Measurements from ENCODE around the gene C1orf56. TPM values are rescaled to one million over a fixed set of nuclear protein-coding genes. Genes with fewer than 3 reads are reported as not detected.

C1orf56 gene, protein sequence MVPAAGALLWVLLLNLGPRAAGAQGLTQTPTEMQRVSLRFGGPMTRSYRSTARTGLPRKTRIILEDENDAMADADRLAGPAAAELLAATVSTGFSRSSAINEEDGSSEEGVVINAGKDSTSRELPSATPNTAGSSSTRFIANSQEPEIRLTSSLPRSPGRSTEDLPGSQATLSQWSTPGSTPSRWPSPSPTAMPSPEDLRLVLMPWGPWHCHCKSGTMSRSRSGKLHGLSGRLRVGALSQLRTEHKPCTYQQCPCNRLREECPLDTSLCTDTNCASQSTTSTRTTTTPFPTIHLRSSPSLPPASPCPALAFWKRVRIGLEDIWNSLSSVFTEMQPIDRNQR
- 1 to 10 TPM in 1 of 2 experiments, under 1 TPM in 1; 0.58 to 1.2 TPM for total RNA-seq
- 2.8 TPM for polyA plus RNA-seq (2013, experiment 1 of 2)
- polyA plus RNA-seq (2013, experiment 2 of 2): 3.3 TPM
- 0.14 to 4.0 (median 1.3) reads per million in 172 experiments for total RNA-seq

DNA sequence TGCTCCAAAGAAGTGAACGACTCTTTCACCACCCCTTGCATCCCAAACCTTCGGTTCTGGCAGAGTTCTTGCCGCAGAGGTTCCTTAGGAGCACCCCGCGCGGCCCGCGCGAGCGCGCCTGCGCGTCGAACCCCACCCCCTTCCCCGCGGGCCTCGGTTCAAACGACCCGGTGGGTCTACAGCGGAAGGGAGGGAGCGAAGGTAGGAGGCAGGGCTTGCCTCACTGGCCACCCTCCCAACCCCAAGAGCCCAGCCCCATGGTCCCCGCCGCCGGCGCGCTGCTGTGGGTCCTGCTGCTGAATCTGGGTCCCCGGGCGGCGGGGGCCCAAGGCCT is at the start of gene C1orf56:
C1orf56 (plus strand) TSS at position 161 of the 334 bp plus-strand sequence; CDS start at position 258, 97 bp downstream.
- Histone ChIP-seq H3K36me3 (ENCODE audit: insufficient read depth, low read length) (peaks cover 17% of the 10 kb centered on the region), H3K27ac (ENCODE audit: low read depth in 1 of 2, low read length in 2 of 2) (peak within 1 kb of the TSS; percentile 65 to 73), H3K4me1 (ENCODE audit: insufficient read depth, low read length) (peaks cover 54% of the 10 kb centered on the region), H3K4me3 (ENCODE audit: low read length) (peak within 1 kb of the TSS; percentile 84), H3K27me3 (ENCODE audit: control insufficient read depth in 1 of 2, insufficient read depth in 2 of 2, low read length in 2 of 2) (no peaks in the 10 kb centered on the region), H3K9me3 (ENCODE audit: control insufficient read depth in 1 of 2, insufficient read depth in 1 of 2, low read length in 2 of 2) (no peaks in the 10 kb centered on the region)
- Mint-ChIP-seq H3K9me3 (no peaks in the 10 kb centered on the region), H3K36me3 (ENCODE audit: low read depth) (peaks cover 40% of the 10 kb centered on the region), H3K27me3 (no peaks in the 10 kb centered on the region), H3K27ac (peak within 1 kb of the TSS; percentile 90), H3K4me3 (peak within 1 kb of the TSS; percentile 93), H3K4me1 (ENCODE audit: low read depth) (peaks cover 78% of the 10 kb centered on the region)
- ChIA-PET POLR2A (interaction anchor here (0.6 to 6.7 kb wide), 14 partner anchors 8 to 234 kb away, joined by 3 to 144 read pairs (median 6); partner anchors contain the start of genes BNIPL, CDC42SE1, GABPB2 and MINDY1), CTCF (interaction anchor here (1.0 to 8.3 kb wide), 7 partner anchors 11 to 52 kb away, joined by 3 to 58 read pairs (median 4); partner anchors contain the start of genes CDC42SE1, GABPB2, MINDY1 and MLLT11)
- ATAC-seq (ENCODE audit: poor library complexity): peak; percentile 46
- intact Hi-C loops (cut with DNase I, micrococcal nuclease): no loop called here
- TF ChIP-seq, protein P1, sequence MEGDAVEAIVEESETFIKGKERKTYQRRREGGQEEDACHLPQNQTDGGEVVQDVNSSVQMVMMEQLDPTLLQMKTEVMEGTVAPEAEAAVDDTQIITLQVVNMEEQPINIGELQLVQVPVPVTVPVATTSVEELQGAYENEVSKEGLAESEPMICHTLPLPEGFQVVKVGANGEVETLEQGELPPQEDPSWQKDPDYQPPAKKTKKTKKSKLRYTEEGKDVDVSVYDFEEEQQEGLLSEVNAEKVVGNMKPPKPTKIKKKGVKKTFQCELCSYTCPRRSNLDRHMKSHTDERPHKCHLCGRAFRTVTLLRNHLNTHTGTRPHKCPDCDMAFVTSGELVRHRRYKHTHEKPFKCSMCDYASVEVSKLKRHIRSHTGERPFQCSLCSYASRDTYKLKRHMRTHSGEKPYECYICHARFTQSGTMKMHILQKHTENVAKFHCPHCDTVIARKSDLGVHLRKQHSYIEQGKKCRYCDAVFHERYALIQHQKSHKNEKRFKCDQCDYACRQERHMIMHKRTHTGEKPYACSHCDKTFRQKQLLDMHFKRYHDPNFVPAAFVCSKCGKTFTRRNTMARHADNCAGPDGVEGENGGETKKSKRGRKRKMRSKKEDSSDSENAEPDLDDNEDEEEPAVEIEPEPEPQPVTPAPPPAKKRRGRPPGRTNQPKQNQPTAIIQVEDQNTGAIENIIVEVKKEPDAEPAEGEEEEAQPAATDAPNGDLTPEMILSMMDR (IDR thresholded peaks at IDR 0.05): no peak
- DNase-seq: peak in 12 of 14 experiments; percentile 30 to 80 (median 59)

DNA sequence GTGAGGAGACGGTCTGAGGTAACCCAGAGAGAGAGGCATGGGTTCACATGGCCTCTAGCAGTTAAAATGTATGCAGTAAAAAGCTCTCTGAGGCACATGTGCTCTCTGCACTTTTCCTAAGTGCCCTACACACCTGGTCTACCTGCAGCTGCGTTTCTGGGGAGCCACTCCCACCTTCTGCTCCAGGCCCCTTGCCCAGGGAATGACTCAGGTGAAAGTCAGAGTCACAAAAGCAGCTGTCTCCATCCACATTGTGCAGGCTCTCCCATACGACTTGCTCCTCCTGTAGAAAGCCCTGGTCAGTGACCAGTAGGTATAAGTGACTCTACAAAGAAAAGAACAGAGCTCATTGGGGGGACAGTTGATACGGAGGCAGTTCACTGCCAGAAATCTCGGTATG is 49.6 kb upstream of the C1orf56 start:
- ChIA-PET POLR2A (interaction anchor here (0.6 to 0.9 kb wide), 2 partner anchors 192 to 224 kb away, joined by 3 read pairs; partner anchors contain the start of gene VPS72), CTCF (interaction anchor here (0.8 kb wide), 1 partner anchor 73 kb away, joined by 3 read pairs; no protein-coding TSS in a partner anchor)
- H3K27me3 ChIP-seq (ENCODE audit: control insufficient read depth in 1 of 2, insufficient read depth in 2 of 2, low read length in 2 of 2): no peaks in the 10 kb centered on the region
- H3K4me3 Mint-ChIP-seq: no peak overlapping the region
- peaks cover 60% of the 10 kb centered on the region for H3K36me3 ChIP-seq (ENCODE audit: insufficient read depth, low read length)
- no peak overlapping the region for H3K27ac ChIP-seq (ENCODE audit: low read depth in 1 of 2, low read length in 2 of 2)
- H3K4me1 Mint-ChIP-seq (ENCODE audit: low read depth): peaks cover 36% of the 10 kb centered on the region
- no peaks in the 10 kb centered on the region for H3K27me3 Mint-ChIP-seq
- H3K9me3 ChIP-seq (ENCODE audit: control insufficient read depth in 1 of 2, insufficient read depth in 1 of 2, low read length in 2 of 2): no peaks in the 10 kb centered on the region
- no peaks in the 10 kb centered on the region for H3K9me3 Mint-ChIP-seq
- DNase-seq (no peak), ATAC-seq (ENCODE audit: poor library complexity) (no peak)
- peaks cover 47% of the 10 kb centered on the region for H3K4me1 ChIP-seq (ENCODE audit: insufficient read depth, low read length)
- no peak overlapping the region for H3K4me3 ChIP-seq (ENCODE audit: low read length)
- no peak overlapping the region for H3K27ac Mint-ChIP-seq
- TF ChIP-seq, protein P1 (IDR thresholded peaks at IDR 0.05): no peak
- intact Hi-C loops (cut with DNase I, micrococcal nuclease): loop anchor here in 1 of 2 experiments (5.0 kb wide), 2 partner anchors 436 to 536 kb away; no protein-coding TSS in a partner anchor
- H3K36me3 Mint-ChIP-seq (ENCODE audit: low read depth): peaks cover 70% of the 10 kb centered on the region

DNA sequence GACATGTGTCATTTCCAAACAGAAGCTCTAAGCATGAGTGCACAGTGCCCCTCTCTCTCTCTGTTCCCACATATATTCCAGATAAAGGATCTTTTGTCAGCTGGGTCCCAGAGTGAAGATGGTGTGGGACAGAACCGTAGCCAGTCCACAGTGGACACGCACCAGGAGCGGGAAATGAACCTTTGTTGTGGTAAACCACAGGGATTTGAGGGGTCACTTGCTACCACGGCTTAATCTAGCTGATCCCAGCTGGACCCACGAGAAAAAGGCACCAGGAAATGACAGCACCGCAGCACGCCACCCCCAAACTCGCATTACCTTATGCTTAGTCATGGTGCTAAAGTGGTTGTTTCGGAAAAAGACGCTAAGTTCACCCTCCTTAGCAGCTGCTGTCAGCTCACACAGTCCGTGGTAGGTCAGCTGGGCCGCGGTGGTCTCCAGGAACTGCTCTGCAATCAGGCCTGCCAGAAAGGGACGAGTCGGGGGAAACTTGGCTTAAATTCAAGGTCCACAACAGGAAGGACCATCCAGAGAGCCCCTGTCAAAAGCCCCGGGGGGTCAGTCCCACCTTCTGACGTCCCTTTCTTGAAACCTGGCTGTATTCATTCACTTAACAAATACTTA is 48.4 kb upstream of the C1orf56 start:
- Mint-ChIP-seq H3K9me3 (no peaks in the 10 kb centered on the region), H3K4me1 (ENCODE audit: low read depth) (peaks cover 47% of the 10 kb centered on the region), H3K27ac (peak overlapping the region; percentile 47), H3K4me3 (no peak overlapping the region), H3K36me3 (ENCODE audit: low read depth) (peaks cover 74% of the 10 kb centered on the region), H3K27me3 (no peaks in the 10 kb centered on the region)
- ATAC-seq (ENCODE audit: poor library complexity): no peak
- Histone ChIP-seq H3K27ac (ENCODE audit: low read depth in 1 of 2, low read length in 2 of 2) (peak overlapping the region in 1 of 2 donors; percentile 19), H3K4me1 (ENCODE audit: insufficient read depth, low read length) (peaks cover 58% of the 10 kb centered on the region), H3K9me3 (ENCODE audit: control insufficient read depth in 1 of 2, insufficient read depth in 1 of 2, low read length in 2 of 2) (no peaks in the 10 kb centered on the region), H3K36me3 (ENCODE audit: insufficient read depth, low read length) (peaks cover 60% of the 10 kb centered on the region), H3K27me3 (ENCODE audit: control insufficient read depth in 1 of 2, insufficient read depth in 2 of 2, low read length in 2 of 2) (no peaks in the 10 kb centered on the region), H3K4me3 (ENCODE audit: low read length) (no peak overlapping the region)
- DNase-seq: peak in 1 of 14 experiments; percentile 22
- TF ChIP-seq, protein P1 (IDR thresholded peaks at IDR 0.05): no peak
- intact Hi-C loops (cut with DNase I, micrococcal nuclease): loop anchor here in 1 of 2 experiments (5.0 kb wide), 2 partner anchors 437 to 537 kb away; no protein-coding TSS in a partner anchor
- ChIA-PET CTCF (interaction anchor here (0.6 to 1.5 kb wide), 2 partner anchors 42 to 404 kb away, joined by 3 read pairs; no protein-coding TSS in a partner anchor), POLR2A (interaction anchor here (1.2 to 1.7 kb wide), 2 partner anchors 17 to 24 kb away, joined by 3 read pairs; partner anchors contain the start of genes ANXA9 and CERS2)

All from CD4-positive, alpha-beta T cell (primary cell).